RWPE2 (cell line): ENCODE measurements around the gene DPP10.

Experiments used
- ATAC-seq: fragments of 200-7000 bp; cut with Tn5 transposase; 3 replicates; pipeline ENCODE4 v1.9.1; 2021; ENCODE audit warnings: low read depth
- DNase-seq: peaks from one replicate; pipeline ENCODE4 v3.0.0-alpha.2; 2020; ENCODE audit warnings: low spot score
- H3K27ac ChIP-seq: fragments of 450-650 bp; 2 replicates; pipeline ENCODE4 v1.5.1; 2017; ENCODE audit warnings: mild to moderate bottlenecking; ENCODE audit not compliant: poor library complexity, severe bottlenecking
- H3K27me3 ChIP-seq: fragments of 250-450 bp; sonication (Bioruptor Pico); 2 replicates; pipeline ENCODE4 v1.5.1; 2021; ENCODE audit warnings: mild to moderate bottlenecking, moderate library complexity; ENCODE audit not compliant: insufficient read depth, poor library complexity, severe bottlenecking
- H3K36me3 ChIP-seq: fragments of 250-450 bp; sonication (Bioruptor Pico); 2 replicates; pipeline ENCODE4 v1.5.1; 2020; ENCODE audit warnings: low read depth, mild to moderate bottlenecking, moderate library complexity
- H3K4me1 ChIP-seq: fragments of 250-450 bp; sonication (Bioruptor Pico); 2 replicates; pipeline ENCODE4 v1.5.1; 2021; ENCODE audit warnings: mild to moderate bottlenecking, moderate library complexity; ENCODE audit not compliant: insufficient read depth, poor library complexity, severe bottlenecking
- H3K4me3 ChIP-seq: fragments of 250-450 bp; sonication (Bioruptor Pico); 2 replicates; pipeline ENCODE4 v1.5.1; 2021; ENCODE audit warnings: mild to moderate bottlenecking, moderate library complexity; ENCODE audit not compliant: severe bottlenecking
- H3K9me3 ChIP-seq: fragments of 250-450 bp; sonication (Bioruptor Pico); 2 replicates; pipeline ENCODE4 v1.5.1; 2021; ENCODE audit warnings: mild to moderate bottlenecking, moderate library complexity; ENCODE audit not compliant: severe bottlenecking
- CTCF ChIP-seq: fragments of 450-650 bp; IDR thresholded peaks from one replicate; pipeline ENCODE4 v1.5.1; 2017; ENCODE audit warnings: mild to moderate bottlenecking, moderate library complexity; ENCODE audit not compliant: poor library complexity, severe bottlenecking

DPP10 gene

GRCh38 chr2:114468343-114468742, 25.9 kb downstream of the DPP10 start:
- H3K4me3 ChIP-seq: no peak overlapping the region
- ATAC-seq: no peak
- no peaks in the 10 kb centered on the region for H3K36me3 ChIP-seq
- TF ChIP-seq CTCF: no peak
- DNase-seq: no peak
- no peaks in the 10 kb centered on the region for H3K4me1 ChIP-seq
- no peak overlapping the region for H3K27ac ChIP-seq
- no peaks in the 10 kb centered on the region for H3K9me3 ChIP-seq
- no peaks in the 10 kb centered on the region for H3K27me3 ChIP-seq

GRCh38 chr2:114472246-114472645, 29.8 kb downstream of the DPP10 start:
- no peak overlapping the region for H3K27ac ChIP-seq
- no peak overlapping the region for H3K4me3 ChIP-seq
- no peaks in the 10 kb centered on the region for H3K27me3 ChIP-seq
- TF ChIP-seq CTCF: no peak
- no peak for DNase-seq
- ATAC-seq: no peak
- no peaks in the 10 kb centered on the region for H3K4me1 ChIP-seq
- H3K36me3 ChIP-seq: no peaks in the 10 kb centered on the region
- H3K9me3 ChIP-seq: no peaks in the 10 kb centered on the region

GRCh38 chr2:114472726-114473125, 30.3 kb downstream of the DPP10 start:
- no peaks in the 10 kb centered on the region for H3K36me3 ChIP-seq

GRCh38 chr2:114488841-114489530, 46.5 kb downstream of the DPP10 start:
- no peak for DNase-seq
- Histone ChIP-seq H3K27ac (no peak overlapping the region), H3K4me3 (no peak overlapping the region), H3K4me1 (no peaks in the 10 kb centered on the region), H3K9me3 (no peaks in the 10 kb centered on the region), H3K36me3 (no peaks in the 10 kb centered on the region), H3K27me3 (peaks cover 8% of the 10 kb centered on the region)
- ATAC-seq: no peak
- TF ChIP-seq CTCF: no peak

More at GRCh38 chr2:114472726-114473125, 30.3 kb downstream of the DPP10 start:
- no peak for TF ChIP-seq CTCF
- DNase-seq (no peak), ATAC-seq (no peak)
- Histone ChIP-seq H3K9me3 (no peaks in the 10 kb centered on the region), H3K4me3 (no peak overlapping the region), H3K4me1 (no peaks in the 10 kb centered on the region), H3K27ac (no peak overlapping the region), H3K27me3 (no peaks in the 10 kb centered on the region)

- Histone ChIP-seq H3K27me3 (peaks cover 8% of the 10 kb centered on the region), H3K9me3 (no peaks in the 10 kb centered on the region)
- DNase-seq: no peak
Measured at GRCh38 chr2:114495046-114495445, 52.6 kb downstream of the DPP10 start.

More at GRCh38 chr2:114495046-114495445, 52.6 kb downstream of the DPP10 start:
- H3K36me3 ChIP-seq: no peaks in the 10 kb centered on the region
- H3K27ac ChIP-seq: no peak overlapping the region
- no peaks in the 10 kb centered on the region for H3K4me1 ChIP-seq
- no peak for ATAC-seq
- no peak for TF ChIP-seq CTCF
- H3K4me3 ChIP-seq: no peak overlapping the region
